ENCODE data around the gene BARX2.

Gene BARX2

DNA sequence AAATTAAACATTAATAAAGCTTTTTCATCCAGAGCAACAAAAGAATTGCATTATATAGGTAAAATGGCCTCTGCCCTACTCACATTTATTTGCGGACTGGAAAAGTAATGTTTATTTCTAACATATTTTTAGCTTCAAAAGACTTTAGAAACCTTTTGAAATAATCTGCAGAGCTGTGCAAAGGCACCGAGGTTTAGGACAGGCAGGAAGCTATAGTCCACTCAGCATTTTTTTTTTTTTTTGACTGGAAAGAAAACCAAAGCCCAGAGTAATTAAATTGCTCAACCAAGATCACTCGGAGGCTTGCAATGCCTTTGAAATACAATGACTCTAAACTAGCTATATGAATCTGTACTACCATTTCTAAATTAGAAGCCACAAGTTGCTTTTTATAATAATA lies 19.1 kb downstream of the BARX2 start:
- no peak overlapping the region for H3K27ac ChIP-seq
- DNase-seq (ENCODE audit: low read depth, low spot score), result no peak

- DNase-seq (ENCODE audit: low read depth, low spot score), result no peak
- no peak overlapping the region for H3K27ac ChIP-seq
Measured at GRCh38 chr11:129395432-129395831, 19.8 kb downstream of the BARX2 start.

GRCh38 chr11:129395883-129396282 lies 20.2 kb downstream of the BARX2 start:
- H3K27ac ChIP-seq, result no peak overlapping the region
- DNase-seq (ENCODE audit: low read depth, low spot score), result no peak

- no peak overlapping the region for H3K27ac ChIP-seq
- no peak for DNase-seq (ENCODE audit: low read depth, low spot score)
Measured at GRCh38 chr11:129396454-129396853, 20.8 kb downstream of the BARX2 start.

- no peak for DNase-seq (ENCODE audit: low read depth, low spot score)
- no peak overlapping the region for H3K27ac ChIP-seq
Measured at GRCh38 chr11:129402206-129403171, 26.8 kb downstream of the BARX2 start.

DNA sequence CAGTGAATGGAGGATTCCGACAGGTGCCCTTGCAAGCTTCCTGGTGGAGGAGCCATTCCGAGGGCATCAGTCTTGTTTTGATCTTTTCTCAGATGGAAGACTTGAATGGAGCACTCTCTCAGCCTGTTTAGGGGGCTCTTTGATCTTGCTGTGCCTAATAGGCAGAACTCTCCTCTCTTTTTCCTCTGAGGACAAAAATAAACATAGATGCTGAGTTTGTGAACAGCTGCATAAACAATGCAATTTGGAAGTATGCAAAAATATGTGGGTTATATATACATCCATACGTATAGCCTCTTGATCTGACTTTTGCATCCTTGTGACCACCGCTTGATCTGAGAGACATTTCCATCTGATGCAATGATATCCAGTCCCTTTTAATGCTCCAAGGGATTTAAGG lies 29.1 kb downstream of the BARX2 start:
- H3K27ac ChIP-seq, result no peak overlapping the region
- DNase-seq (ENCODE audit: low read depth, low spot score), result no peak

- H3K27ac ChIP-seq, result no peak overlapping the region
- DNase-seq (ENCODE audit: low read depth, low spot score), result no peak
Measured at GRCh38 chr11:129408865-129409444, 33.3 kb downstream of the BARX2 start.

DNA sequence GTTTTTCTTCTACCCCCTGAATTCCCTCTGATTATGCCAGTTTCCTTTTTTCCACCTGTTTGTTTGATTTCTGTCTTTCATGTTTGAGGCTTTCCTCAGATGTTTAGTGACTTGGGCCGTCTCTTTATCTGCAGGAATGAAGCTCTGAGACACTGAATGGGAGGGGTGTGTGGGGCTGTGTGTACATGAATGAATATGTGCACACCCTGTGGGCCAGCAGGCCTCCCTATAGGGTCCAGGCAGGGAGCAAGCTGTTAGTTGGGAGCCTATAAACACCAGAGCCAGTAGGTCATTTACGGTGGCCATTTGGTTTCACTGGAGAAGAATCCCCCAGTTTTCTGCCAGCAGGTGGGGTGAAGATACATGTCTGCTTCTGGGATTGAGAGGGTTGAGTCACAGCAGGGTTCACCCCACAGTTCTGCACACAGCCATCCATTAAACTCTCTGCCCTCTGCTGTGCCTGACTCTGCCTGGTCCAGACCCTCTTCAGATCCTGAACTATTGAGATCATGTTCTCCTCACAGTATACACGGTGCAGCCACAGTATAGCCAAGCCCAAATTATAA lies 34.8 kb downstream of the BARX2 start:
- DNase-seq (ENCODE audit: low read depth, low spot score), result no peak
- no peak overlapping the region for H3K27ac ChIP-seq

- no peak overlapping the region for H3K27ac ChIP-seq
- DNase-seq (ENCODE audit: low read depth, low spot score), result no peak
Measured at GRCh38 chr11:129412494-129412893, 36.8 kb downstream of the BARX2 start.

- H3K27ac ChIP-seq, result no peak overlapping the region
- no peak for DNase-seq (ENCODE audit: low read depth, low spot score)
Measured at GRCh38 chr11:129414144-129414872, 38.7 kb downstream of the BARX2 start.

GRCh38 chr11:129416080-129416820 lies 40.6 kb downstream of the BARX2 start:
- H3K27ac ChIP-seq, result no peak overlapping the region
- no peak for DNase-seq (ENCODE audit: low read depth, low spot score)

DNA sequence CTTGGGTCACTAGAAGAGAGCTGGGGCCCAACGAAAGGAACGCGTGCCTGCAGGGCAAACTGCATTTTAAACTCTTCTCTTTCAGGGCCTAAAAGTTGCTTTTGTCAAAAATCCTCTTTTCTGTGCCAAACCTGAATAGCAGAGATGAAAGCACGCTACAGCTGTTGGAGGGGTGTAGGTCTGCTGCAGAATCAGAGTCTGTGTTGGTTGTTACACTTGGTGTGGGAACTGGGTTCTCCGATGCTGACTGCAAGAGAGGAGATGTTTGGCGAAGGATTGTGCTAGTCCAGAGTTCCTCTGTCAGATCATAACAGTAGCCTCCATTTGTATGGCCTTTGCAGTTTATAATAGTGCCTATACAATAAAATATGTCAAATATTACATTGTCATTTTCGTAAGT lies 41.8 kb downstream of the BARX2 start:
- no peak for DNase-seq (ENCODE audit: low read depth, low spot score)
- no peak overlapping the region for H3K27ac ChIP-seq

DNA sequence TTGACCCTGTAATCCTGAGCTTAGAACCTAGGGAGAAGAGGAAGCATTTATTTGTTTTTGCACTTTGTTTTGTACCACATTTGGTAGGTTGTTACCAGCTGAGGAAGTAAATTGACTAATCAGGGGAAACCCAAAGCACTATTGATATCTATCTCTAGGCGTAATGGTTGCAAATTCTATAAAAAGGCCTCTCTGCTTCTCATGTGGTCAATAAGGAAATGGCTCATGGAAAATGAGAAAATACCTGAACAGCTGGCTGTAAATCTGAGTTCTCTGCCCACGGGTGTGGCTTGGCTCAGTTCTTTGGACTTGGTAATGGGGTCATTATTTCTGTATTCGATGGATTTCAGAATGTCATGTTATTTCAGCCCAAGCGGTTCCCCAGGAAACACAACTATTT lies 42.4 kb downstream of the BARX2 start:
- no peak overlapping the region for H3K27ac ChIP-seq

GRCh38 chr11:129419386-129419785 lies 43.7 kb downstream of the BARX2 start:
- DNase-seq (ENCODE audit: low read depth, low spot score), result no peak
- H3K27ac ChIP-seq, result no peak overlapping the region

More for the DNA sequence above, 42.4 kb downstream of the BARX2 start:
- no peak for DNase-seq (ENCODE audit: low read depth, low spot score)

GRCh38 chr11:129423426-129423825 lies 47.8 kb downstream of the BARX2 start:
- no peak overlapping the region for H3K27ac ChIP-seq
- DNase-seq (ENCODE audit: low read depth, low spot score), result no peak

DNA sequence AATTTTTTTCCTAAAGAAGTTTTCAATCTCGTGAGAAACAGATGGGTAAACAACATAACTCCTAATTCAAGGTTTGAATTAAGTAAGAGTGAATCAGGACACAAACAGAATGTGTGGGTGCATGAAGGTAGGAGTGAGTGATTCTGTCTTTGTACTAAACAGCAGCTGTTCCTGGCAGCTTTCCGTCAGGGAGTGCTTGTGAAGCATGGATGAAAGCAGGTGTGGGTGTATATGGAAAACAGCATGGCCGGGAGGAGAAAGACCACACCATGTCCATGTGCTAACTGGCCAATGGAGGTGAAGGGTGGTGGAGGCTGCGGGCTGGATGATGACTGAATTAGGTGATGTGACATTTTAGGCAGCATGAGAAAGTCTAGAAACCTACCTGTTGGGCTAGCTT lies 49.6 kb downstream of the BARX2 start:
- H3K27ac ChIP-seq, result no peak overlapping the region
- DNase-seq (ENCODE audit: low read depth, low spot score), result no peak

GRCh38 chr11:129426038-129426437 lies 50.4 kb downstream of the BARX2 start:
- H3K27ac ChIP-seq, result no peak overlapping the region
- DNase-seq (ENCODE audit: low read depth, low spot score), result no peak

DNA sequence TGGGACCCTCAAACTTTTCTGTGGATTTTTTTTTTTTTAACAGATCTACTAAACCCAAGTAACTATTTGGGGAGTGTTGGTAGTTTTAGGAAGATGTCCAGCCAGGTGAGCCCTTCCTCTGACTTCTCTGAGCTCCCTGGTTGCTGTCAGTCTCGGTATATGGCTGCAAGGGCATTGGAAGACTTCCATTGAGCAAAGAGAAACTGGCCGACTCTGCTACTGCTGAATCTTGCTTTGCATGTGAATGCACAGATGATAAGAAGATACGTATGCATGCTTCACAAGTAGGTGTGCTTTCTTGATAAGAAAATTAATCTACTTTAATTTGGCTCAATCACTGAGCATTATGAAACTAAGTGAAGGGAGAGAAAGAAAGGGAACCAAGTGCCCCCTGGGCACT lies 51.1 kb downstream of the BARX2 start:
- no peak for DNase-seq (ENCODE audit: low read depth, low spot score)
- no peak overlapping the region for H3K27ac ChIP-seq

GRCh38 chr11:129427376-129427775 lies 51.7 kb downstream of the BARX2 start:
- no peak for DNase-seq (ENCODE audit: low read depth, low spot score)

GRCh38 chr11:129427816-129428406 lies 52.3 kb downstream of the BARX2 start:
- DNase-seq (ENCODE audit: low read depth, low spot score), result no peak
- no peak overlapping the region for H3K27ac ChIP-seq

More at GRCh38 chr11:129427376-129427775, 51.7 kb downstream of the BARX2 start:
- H3K27ac ChIP-seq, result no peak overlapping the region

All from epithelial cell of prostate (primary cell).